GM21381 (cell line): ENCODE data around the gene PDIA2.

Experiments
- ATAC-seq: cut with Tn5 transposase; IDR thresholded peaks from one replicate; pipeline ENCODE4 v1.9.1; 2021; ENCODE audit warnings: mild to moderate bottlenecking, moderate library complexity; ENCODE audit not compliant: unreplicated experiment

PDIA2 gene

GRCh38 chr16:296276-296675 is 13.3 kb downstream of the PDIA2 start:
- ATAC-seq = no peak

DNA sequence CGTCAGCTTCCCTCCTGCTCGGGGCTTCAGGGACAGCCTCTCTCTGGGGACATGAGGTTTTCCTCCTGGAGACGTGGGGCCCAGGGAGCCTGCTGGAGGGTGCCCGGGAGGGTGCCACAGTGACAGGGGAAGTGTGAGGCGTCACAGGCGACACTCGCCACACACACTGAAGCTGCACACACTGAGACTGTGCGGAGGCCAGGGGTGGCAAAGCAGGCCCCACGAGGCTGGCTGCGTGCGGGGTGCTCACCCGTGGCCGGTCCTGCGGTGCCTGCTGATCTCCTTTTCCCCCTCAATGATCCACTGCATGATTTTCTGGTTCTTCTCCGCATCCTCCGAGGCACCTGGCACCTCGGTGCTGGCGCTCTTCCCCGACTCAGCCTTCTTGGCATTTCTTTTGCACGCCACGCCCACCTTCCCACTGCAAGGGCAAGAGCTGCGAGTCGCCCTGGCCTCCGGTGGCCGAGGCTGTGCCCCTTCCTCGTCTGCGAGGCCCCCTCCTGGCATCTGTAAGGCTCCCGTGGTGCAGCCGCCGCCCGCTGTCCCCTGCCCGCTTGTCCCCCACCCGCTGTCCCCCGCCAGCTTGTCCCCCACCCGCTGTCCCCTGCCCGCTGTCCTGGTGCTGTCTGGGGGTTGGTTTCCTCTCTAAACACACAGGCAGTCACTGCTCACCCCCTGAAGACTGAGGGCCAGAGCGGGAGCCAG is 14.0 kb downstream of the PDIA2 start:
- ATAC-seq = no peak

DNA sequence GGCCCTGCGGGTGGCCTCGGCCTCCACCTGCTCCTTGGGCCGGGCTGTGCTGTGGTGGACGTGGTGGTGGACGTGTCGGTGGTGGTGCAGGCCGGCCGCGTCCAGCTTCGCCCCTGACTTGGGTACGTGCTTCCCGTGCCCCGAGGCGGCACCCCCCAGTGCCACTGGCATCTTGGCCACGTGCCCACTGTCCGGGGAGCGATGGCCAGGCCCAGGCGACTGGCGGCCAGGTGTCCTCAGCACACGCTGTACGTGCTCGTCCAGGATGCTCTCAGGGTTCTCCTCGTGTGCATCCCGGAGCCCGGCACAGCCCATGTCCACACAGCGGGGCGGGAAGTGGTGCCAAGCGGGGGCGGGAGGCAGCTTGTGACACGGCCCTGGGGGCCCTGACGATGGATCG is 14.9 kb downstream of the PDIA2 start:
- no peak for ATAC-seq

- ATAC-seq = no peak
These were observed 18.3 kb downstream of the PDIA2 start for GRCh38 chr16:301235-301634.

DNA sequence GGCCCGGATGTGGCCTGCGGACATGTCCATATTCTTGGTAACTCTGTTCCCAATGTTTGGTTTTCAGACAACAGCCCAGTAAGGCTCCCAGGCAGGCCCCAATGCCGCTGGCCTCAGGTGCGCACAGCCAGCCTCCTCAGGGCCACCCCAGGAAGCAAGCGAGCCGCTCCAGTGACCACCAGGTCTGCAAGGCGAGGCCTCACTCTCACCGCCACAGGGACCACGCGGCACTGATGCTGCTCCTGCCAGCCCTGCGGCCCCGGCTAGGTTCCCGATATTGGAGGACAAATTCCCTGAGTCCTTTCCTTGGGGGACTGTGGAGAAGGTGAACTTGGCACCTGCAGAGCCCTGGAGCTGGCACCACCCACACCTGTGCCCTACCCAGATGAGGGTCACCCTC is 19.0 kb downstream of the PDIA2 start:
- ATAC-seq = no peak

DNA sequence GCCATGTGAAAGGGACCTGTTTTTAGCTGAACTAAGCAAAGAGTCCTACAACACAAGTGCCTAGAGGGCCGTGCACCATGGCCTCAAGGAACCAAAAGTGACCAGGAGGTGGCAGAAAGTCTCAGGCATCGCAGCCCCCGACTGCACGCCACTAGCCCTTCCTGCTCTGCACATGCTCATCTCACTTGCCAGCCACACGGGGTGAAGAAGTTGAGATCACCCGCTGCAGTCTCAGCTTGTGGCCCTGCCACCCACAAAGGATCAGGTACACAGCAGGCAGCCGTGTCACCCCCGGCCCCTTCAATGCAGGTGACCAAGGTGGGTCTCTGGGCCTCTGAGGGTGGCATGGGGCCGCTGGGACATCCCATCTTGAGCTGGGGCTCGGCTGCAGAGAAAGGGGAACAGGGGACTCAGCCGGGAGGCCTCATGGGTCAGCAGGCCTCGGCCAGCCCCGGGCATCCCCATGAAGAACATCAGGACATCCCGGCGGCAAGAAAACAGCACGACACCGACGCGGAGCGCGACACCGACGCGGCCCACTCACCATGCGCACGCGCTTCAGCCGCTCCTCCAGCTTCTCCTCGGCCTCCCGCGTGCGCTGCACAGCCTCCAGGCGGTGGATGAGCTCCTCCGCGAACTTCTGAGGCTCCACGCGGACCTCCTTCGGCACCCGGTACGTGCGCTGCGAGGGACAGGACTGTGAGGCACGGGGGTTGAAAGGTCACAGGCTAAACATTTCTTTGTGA is 21.0 kb downstream of the PDIA2 start:
- ATAC-seq = no peak

DNA sequence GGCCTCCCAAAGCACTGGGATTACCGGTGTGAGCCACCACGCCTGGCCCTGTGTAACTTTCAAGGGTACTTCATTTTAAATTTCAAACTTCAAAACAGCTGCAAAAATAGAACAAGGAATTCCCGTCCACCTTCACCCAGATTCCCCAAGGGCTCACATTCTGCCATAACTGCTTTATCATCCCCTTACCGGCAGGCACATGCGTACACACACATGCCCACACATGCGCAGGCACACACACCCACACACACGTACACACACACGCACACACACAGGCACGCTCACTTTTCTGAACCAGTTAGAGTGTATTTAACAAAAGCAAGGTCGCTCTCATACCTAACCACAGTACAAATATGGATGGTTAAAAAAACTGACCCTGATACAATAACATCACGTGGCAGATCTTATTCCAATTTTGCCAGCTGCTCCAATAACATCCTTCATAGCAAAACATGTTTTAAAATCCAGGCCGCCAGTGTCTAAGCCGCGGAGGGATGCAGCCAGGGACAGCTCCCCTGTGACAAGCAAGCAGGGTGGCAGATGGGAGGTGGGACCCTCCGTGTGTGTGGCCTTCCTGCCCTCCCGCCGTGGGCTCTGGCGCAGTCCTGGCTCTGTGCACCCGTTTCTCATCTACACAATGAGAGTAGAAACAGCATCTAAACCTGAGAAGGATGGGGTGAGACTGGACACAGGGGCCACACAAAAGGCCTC is 23.1 kb downstream of the PDIA2 start:
- no peak for ATAC-seq

GRCh38 chr16:306911-307370 is 24.0 kb downstream of the PDIA2 start:
- no peak for ATAC-seq

DNA sequence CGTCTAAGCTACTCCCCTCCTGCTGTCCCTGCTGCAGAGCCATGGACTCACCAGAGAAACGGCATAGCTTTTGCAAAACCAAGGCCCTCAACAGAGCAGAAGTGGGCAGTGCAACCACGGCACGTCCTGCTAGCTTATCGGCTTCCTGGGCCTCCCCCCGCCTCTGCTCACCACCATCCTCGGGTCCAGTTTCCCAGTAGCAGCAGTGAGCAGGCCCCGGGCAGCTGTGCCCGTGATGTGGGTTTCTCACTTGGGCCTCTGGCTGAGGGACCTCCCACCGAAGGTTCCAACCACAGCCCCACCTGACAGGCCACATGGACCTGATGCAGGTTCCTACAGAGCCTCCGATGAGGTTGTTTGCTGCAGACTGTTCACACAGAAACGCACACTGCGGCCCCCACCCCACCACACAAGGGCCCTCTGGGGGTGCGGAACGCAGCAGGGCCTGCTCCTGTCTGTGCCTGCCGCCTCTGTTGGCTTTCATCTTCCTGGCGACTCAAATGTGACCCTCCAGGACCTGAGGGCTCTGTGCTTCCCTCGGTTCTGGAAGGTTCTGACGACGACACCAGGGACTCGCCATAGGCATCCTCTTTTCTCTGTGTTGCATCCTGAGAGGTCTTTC is 24.8 kb downstream of the PDIA2 start:
- no peak for ATAC-seq

- ATAC-seq = no peak
These were observed 26.5 kb downstream of the PDIA2 start for GRCh38 chr16:309476-309875.

DNA sequence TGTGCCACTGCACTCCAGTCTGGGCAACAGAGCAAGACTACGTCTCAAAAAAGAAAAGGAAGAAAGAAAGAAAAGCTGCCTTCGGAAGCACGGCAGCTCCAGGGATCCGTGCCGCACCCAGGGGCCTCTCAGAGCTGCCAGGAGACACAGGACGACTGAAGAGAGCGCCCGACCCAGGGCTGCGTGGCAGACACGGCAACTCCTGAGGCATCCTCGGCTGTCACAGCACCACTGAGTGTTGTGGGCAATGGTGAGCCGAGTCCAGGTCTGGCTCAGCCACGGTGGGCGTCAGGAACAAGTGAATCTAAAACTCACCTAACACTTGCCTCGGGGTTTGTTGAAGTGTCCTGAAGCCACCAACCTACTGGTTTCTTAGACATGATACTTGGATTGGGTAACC is 28.8 kb downstream of the PDIA2 start:
- no peak for ATAC-seq

DNA sequence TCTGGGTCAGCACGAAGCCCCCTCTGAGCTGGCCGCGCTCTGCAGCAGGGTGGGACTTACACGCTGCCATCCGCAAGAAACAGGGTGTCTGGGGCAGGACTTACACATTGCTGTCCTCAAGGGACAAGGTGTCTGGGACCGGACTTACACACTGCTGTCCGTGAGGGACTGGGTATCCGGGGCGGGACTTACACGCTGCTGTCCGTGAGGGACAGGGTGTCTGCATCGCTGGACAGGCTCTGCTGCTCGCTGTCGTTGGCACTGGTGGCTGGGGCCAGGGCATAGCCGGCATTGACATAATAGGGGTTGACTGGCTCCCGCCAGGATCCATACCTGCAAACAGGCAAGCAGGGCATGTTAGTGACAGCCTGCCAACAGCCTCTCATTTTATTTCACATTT is 31.4 kb downstream of the PDIA2 start:
- ATAC-seq = no peak

- ATAC-seq = no peak
These were observed 31.9 kb downstream of the PDIA2 start for GRCh38 chr16:314795-315299.

GRCh38 chr16:316741-317464 is 33.9 kb downstream of the PDIA2 start:
- no peak for ATAC-seq

- ATAC-seq = no peak
These were observed 34.6 kb downstream of the PDIA2 start for GRCh38 chr16:317583-317982.

- no peak for ATAC-seq
These were observed 35.7 kb downstream of the PDIA2 start for GRCh38 chr16:318628-319027.

DNA sequence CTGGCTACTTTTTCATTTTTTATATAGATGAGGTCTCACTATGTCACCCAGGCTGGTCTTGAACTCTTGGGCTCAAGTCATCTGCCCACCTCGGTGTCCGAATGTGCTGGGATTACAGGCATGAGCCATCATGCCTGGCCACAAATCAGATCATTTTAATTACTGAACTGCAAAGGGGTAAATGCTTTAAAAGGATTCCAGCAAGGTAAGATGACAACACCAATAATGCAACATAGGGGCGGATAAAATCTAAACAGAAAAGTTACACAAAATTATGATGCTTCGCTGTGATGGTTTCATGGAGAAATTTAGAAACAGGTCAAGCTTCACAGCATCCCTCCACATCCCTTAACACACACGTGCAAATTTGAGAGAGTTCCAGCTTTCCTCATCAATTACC is 37.2 kb downstream of the PDIA2 start:
- no peak for ATAC-seq

- ATAC-seq = no peak
These were observed 38.6 kb downstream of the PDIA2 start for GRCh38 chr16:321532-321931.

- no peak for ATAC-seq
These were observed 39.6 kb downstream of the PDIA2 start for GRCh38 chr16:322476-323143.

GRCh38 chr16:324201-324450 is 41.2 kb downstream of the PDIA2 start:
- no peak for ATAC-seq
